Liver (tissue), 9 donors: ENCODE data around the gene DSCAML1. TPM values are rescaled to one million over a fixed set of nuclear protein-coding genes. Genes with fewer than 3 reads are reported as not detected.

Experiments used
- DNase-seq: peaks from one replicate; pipeline ENCODE4 v3.0.0-alpha.2; 2017; ENCODE audit warnings: low spot score
- H3K27ac ChIP-seq, 2 donors: one replicate each; pipeline ENCODE4 v1.7.0; 2013; ENCODE audit warnings: inconsistent platforms in 2 of 2, low read length in 2 of 2, control low read depth in 1 of 2, low read depth in 1 of 2, mild to moderate bottlenecking in 1 of 2
- H3K27me3 ChIP-seq, 4 donors: one replicate each; pipeline versions ENCODE4 v1.6.1 to v1.7.0; 2013; ENCODE audit warnings: low read length in 3 of 4, inconsistent platforms in 1 of 4, mild to moderate bottlenecking in 1 of 4, moderate library complexity in 1 of 4; ENCODE audit not compliant: control insufficient read depth in 4 of 4, insufficient read depth in 4 of 4
- H3K36me3 ChIP-seq, 4 donors: one replicate each; pipeline versions ENCODE4 v1.6.1 to v1.7.0; 2013; ENCODE audit warnings: low read length in 3 of 4, mild to moderate bottlenecking in 3 of 4, low read depth in 1 of 4, moderate library complexity in 1 of 4; ENCODE audit not compliant: control insufficient read depth in 4 of 4, insufficient read depth in 3 of 4
- H3K4me1 ChIP-seq, 4 donors: one replicate each; pipeline versions ENCODE4 v1.6.1 to v1.7.0; 2013; ENCODE audit warnings: low read length in 3 of 4, mild to moderate bottlenecking in 3 of 4, moderate library complexity in 1 of 4; ENCODE audit not compliant: control insufficient read depth in 4 of 4, insufficient read depth in 4 of 4
- H3K4me3 ChIP-seq, 3 donors: one replicate each; pipeline versions ENCODE4 v1.6.1 to v1.7.0; 2013; ENCODE audit warnings: low read length in 3 of 3, control low read depth in 1 of 3, low read depth in 1 of 3, mild to moderate bottlenecking in 1 of 3
- H3K9ac ChIP-seq, 2 donors: one replicate each; pipeline ENCODE4 v1.7.0; 2013; ENCODE audit warnings: low read length in 2 of 2, mild to moderate bottlenecking in 2 of 2, moderate library complexity in 2 of 2, control low read depth in 1 of 2, low read depth in 1 of 2
- H3K9me3 ChIP-seq, 4 donors: one replicate each; pipeline versions ENCODE4 v1.6.1 to v1.7.0; 2013; ENCODE audit warnings: low read length in 3 of 4; ENCODE audit not compliant: control insufficient read depth in 4 of 4
- EGR1 ChIP-seq, 2 donors: IDR thresholded peaks; 2 replicates each; pipeline ENCODE4 v1.6.1; 2016 to 2018; ENCODE audit warnings: antibody characterized with exemption in 2 of 2, low read depth in 2 of 2
- FOXA1 ChIP-seq: IDR thresholded peaks from 2 replicates; pipeline ENCODE4 v1.6.1; 2016; ENCODE audit warnings: antibody characterized with exemption
- FOXA2 ChIP-seq: IDR thresholded peaks from 2 replicates; pipeline ENCODE4 v1.6.1; 2016; ENCODE audit warnings: antibody characterized with exemption
- GABPA ChIP-seq, 2 donors: IDR thresholded peaks in 1 of 2; conservative IDR thresholded peaks in 1 of 2; 2 replicates each; pipeline ENCODE4 v1.6.1; 2016; ENCODE audit warnings: antibody characterized with exemption in 2 of 2, mild to moderate bottlenecking in 1 of 2, moderate library complexity in 1 of 2
- HNF4A ChIP-seq, 2 donors: conservative IDR thresholded peaks; 2 replicates each; pipeline ENCODE4 v1.6.1; 2016; ENCODE audit warnings: antibody characterized with exemption in 2 of 2, mild to moderate bottlenecking in 2 of 2
- HNF4G ChIP-seq: IDR thresholded peaks from 2 replicates; pipeline ENCODE4 v1.6.1; 2016; ENCODE audit warnings: antibody characterized with exemption
- NR2F2 ChIP-seq: IDR thresholded peaks from 2 replicates; pipeline ENCODE4 v1.6.1; 2016; ENCODE audit warnings: antibody characterized with exemption
- RAD21 ChIP-seq, 2 donors: IDR thresholded peaks; 2 replicates each; pipeline ENCODE4 v1.6.1; 2016; ENCODE audit warnings: antibody characterized with exemption in 2 of 2, mild to moderate bottlenecking in 2 of 2
- RXRA ChIP-seq, 2 donors: IDR thresholded peaks; 2 replicates each; pipeline ENCODE4 v1.6.1; 2017 to 2018; ENCODE audit warnings: antibody characterized with exemption in 2 of 2, mild to moderate bottlenecking in 1 of 2
- SP1 ChIP-seq: IDR thresholded peaks from 2 replicates; pipeline ENCODE4 v1.6.1; 2018; ENCODE audit warnings: antibody characterized with exemption, mild to moderate bottlenecking
- TAF1 ChIP-seq: conservative IDR thresholded peaks from 2 replicates; pipeline ENCODE4 v1.6.1; 2016; ENCODE audit warnings: antibody characterized with exemption, mild to moderate bottlenecking
- YY1 ChIP-seq: IDR thresholded peaks from 2 replicates; pipeline ENCODE4 v1.6.1; 2016; ENCODE audit warnings: antibody characterized with exemption, mild to moderate bottlenecking
- WGBS: extraction: QIAGEN DNeasy Blood & Tissue Kit; methylation state at CpG from one replicate; pipeline ENCODE4 v1.1.7; 2013; 5-methylcytosine and 5-hydroxymethylcytosine counted together
- polyA plus RNA-seq, 2 donors: library from polyadenylated mRNA; stranded (reverse) in 1 of 2; unstranded in 1 of 2; fragments of 200-250 nt in 1 of 2; fragments of >200 nt in 1 of 2; fragmentation: Nextera tagmentation in 1 of 2; extraction: Ambion mirVana in 1 of 2; gene quantifications; one replicate each; pipeline versions ENCODE4 v1.2.1 to v1.2.3, GENCODE V29; 2013 to 2015
- total RNA-seq, 2 donors: library from RNA; depleted of rRNA; stranded (reverse); fragments of >200 nt; gene quantifications; one replicate each; pipeline ENCODE4 v1.2.3, GENCODE V29; 2014
- TF ChIP-seq, protein P1 (sequence below): IDR thresholded peaks from 2 replicates; pipeline ENCODE4 v1.6.1; 2016; ENCODE audit warnings: antibody characterized with exemption
- TF ChIP-seq, protein P2 (sequence below): IDR thresholded peaks from 2 replicates; pipeline ENCODE4 v1.6.1; 2016; ENCODE audit warnings: antibody characterized with exemption
- TF ChIP-seq, protein P3 (sequence below): IDR thresholded peaks from 2 replicates; pipeline ENCODE4 v1.6.1; 2016; ENCODE audit warnings: antibody characterized with exemption, mild to moderate bottlenecking
- TF ChIP-seq, protein P4 (sequence below): IDR thresholded peaks from 2 replicates; pipeline ENCODE4 v1.6.1; 2016; ENCODE audit warnings: antibody characterized with exemption
- donor health status: healthy.
- donor health status: healthy.
- donor health status: healthy.
- donor health status: healthy.
- donor health status: healthy.

Gene DSCAML1
- total and polyA plus RNA-seq, 4 donors = 0.07 to 0.42 (median 0.20) TPM

DNA sequence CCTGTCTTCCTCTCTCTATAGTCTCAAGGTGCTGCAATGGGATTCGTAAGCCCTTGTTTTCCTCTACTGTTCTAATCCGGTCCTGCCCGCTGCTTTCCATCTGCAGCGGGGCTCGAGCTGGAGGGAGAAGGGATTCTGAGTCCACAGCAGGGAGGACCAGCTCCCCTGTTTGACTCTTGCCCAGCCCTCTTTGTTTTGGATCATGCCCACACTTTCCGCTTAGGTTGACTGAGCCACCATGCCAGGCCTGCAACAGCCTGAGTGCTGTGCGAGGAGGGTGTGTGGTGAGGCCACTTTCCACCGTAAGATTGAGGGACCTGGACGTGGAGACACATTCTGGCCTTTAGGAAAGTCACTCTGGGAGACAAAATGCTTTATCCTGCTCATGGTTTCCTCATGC, 411.1 kb downstream of the DSCAML1 start:
- Histone ChIP-seq H3K9ac (no peak overlapping the region), H3K9me3 (no peaks in the 10 kb centered on the region), H3K27me3 (no peaks in the 10 kb centered on the region), H3K36me3 (peaks cover 3 to 53% (median 19%) of the 10 kb centered on the region in 4 donors), H3K27ac (no peak overlapping the region), H3K4me3 (no peak overlapping the region), H3K4me1 (no peaks in the 10 kb centered on the region)
- WGBS = 97% methylated on average over 9 of the region's 9 CpGs
- TF ChIP-seq TAF1 = no peak
- TF ChIP-seq, protein P1, sequence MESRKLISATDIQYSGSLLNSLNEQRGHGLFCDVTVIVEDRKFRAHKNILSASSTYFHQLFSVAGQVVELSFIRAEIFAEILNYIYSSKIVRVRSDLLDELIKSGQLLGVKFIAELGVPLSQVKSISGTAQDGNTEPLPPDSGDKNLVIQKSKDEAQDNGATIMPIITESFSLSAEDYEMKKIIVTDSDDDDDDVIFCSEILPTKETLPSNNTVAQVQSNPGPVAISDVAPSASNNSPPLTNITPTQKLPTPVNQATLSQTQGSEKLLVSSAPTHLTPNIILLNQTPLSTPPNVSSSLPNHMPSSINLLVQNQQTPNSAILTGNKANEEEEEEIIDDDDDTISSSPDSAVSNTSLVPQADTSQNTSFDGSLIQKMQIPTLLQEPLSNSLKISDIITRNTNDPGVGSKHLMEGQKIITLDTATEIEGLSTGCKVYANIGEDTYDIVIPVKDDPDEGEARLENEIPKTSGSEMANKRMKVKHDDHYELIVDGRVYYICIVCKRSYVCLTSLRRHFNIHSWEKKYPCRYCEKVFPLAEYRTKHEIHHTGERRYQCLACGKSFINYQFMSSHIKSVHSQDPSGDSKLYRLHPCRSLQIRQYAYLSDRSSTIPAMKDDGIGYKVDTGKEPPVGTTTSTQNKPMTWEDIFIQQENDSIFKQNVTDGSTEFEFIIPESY = no peak
- no peak for TF ChIP-seq SP1
- no peak for TF ChIP-seq FOXA1
- no peak for TF ChIP-seq GABPA (IDR thresholded peaks at IDR 0.05 in 1 of 2, conservative IDR thresholded peaks at IDR 0.05 in 1 of 2)
- no peak for TF ChIP-seq HNF4A (conservative IDR thresholded peaks at IDR 0.05)
- TF ChIP-seq, protein P2, sequence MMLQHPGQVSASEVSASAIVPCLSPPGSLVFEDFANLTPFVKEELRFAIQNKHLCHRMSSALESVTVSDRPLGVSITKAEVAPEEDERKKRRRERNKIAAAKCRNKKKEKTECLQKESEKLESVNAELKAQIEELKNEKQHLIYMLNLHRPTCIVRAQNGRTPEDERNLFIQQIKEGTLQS = no peak
- TF ChIP-seq, protein P3, sequence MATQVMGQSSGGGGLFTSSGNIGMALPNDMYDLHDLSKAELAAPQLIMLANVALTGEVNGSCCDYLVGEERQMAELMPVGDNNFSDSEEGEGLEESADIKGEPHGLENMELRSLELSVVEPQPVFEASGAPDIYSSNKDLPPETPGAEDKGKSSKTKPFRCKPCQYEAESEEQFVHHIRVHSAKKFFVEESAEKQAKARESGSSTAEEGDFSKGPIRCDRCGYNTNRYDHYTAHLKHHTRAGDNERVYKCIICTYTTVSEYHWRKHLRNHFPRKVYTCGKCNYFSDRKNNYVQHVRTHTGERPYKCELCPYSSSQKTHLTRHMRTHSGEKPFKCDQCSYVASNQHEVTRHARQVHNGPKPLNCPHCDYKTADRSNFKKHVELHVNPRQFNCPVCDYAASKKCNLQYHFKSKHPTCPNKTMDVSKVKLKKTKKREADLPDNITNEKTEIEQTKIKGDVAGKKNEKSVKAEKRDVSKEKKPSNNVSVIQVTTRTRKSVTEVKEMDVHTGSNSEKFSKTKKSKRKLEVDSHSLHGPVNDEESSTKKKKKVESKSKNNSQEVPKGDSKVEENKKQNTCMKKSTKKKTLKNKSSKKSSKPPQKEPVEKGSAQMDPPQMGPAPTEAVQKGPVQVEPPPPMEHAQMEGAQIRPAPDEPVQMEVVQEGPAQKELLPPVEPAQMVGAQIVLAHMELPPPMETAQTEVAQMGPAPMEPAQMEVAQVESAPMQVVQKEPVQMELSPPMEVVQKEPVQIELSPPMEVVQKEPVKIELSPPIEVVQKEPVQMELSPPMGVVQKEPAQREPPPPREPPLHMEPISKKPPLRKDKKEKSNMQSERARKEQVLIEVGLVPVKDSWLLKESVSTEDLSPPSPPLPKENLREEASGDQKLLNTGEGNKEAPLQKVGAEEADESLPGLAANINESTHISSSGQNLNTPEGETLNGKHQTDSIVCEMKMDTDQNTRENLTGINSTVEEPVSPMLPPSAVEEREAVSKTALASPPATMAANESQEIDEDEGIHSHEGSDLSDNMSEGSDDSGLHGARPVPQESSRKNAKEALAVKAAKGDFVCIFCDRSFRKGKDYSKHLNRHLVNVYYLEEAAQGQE = no peak
- TF ChIP-seq, protein P4, sequence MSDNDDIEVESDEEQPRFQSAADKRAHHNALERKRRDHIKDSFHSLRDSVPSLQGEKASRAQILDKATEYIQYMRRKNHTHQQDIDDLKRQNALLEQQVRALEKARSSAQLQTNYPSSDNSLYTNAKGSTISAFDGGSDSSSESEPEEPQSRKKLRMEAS = no peak
- no peak for TF ChIP-seq RXRA (IDR thresholded peaks at IDR 0.05)
- TF ChIP-seq NR2F2 = no peak
- no peak for DNase-seq

DNA sequence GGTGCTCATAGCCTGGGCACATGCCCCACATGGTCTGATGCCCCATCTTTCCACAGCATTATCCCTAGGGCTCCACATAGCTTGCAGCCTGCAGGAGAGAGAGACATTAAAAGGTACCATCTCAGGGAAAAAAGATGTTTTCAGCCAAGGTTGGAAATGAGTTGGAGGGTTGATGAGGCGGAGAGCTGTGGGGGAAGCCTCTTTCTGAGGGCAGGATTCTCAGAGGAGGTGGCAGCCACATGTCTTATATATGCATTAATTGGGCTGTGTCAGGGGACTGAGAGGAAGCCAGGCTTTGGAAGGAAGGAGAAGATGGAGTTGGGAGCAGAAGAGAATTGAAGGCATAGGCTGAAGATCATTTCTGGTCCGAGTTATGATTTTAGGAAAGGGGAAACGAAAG, 411.5 kb downstream of the DSCAML1 start:
- H3K9me3 ChIP-seq = no peaks in the 10 kb centered on the region
- 96% methylated on average over 3 of the region's 3 CpGs for WGBS

DNA sequence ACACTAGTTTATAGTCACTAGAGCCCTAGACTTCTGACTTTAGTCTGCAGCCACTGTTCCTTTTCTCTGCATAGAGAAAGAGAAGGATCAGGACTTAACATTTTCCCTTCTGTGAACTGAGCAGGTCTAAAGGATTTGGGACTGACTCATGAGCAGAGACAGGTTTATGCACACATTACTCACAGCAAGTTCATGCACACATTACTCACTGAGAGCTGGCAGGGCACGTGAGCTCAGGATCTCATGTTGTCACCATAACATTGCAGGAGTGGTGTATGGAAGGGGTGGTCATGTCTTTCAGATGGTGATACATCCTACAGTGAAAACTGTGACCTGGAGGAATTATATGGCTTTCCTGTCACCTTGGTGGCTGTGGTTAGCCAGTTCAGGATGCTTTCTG, 413.0 kb downstream of the DSCAML1 start:
- WGBS = 100% methylated on average over 1 of the region's 1 CpG
- H3K27ac ChIP-seq = no peak overlapping the region
- no peaks in the 10 kb centered on the region for H3K9me3 ChIP-seq
- no peak for TF ChIP-seq HNF4A (conservative IDR thresholded peaks at IDR 0.05)
- no peak for TF ChIP-seq FOXA2
- TF ChIP-seq GABPA (IDR thresholded peaks at IDR 0.05 in 1 of 2, conservative IDR thresholded peaks at IDR 0.05 in 1 of 2) = no peak
- TF ChIP-seq RXRA (IDR thresholded peaks at IDR 0.05) = no peak
- TF ChIP-seq EGR1 (IDR thresholded peaks at IDR 0.05; ENCODE audit: low read depth in 2 of 2) = no peak
- TF ChIP-seq, protein P4 = no peak
- no peak for TF ChIP-seq HNF4G
- TF ChIP-seq, protein P3 = no peak
- no peak for TF ChIP-seq SP1
- TF ChIP-seq, protein P2 = no peak
- H3K27me3 ChIP-seq = no peaks in the 10 kb centered on the region
- no peaks in the 10 kb centered on the region for H3K4me1 ChIP-seq
- peaks cover 1 to 56% (median 22%) of the 10 kb centered on the region in 4 donors for H3K36me3 ChIP-seq
- H3K9ac ChIP-seq = no peak overlapping the region
- no peak for DNase-seq
- no peak overlapping the region for H3K4me3 ChIP-seq

More for the DNA sequence above, 411.5 kb downstream of the DSCAML1 start:
- no peak for DNase-seq
- peaks cover 1 to 53% (median 19%) of the 10 kb centered on the region in 4 donors for H3K36me3 ChIP-seq
- no peak overlapping the region for H3K4me3 ChIP-seq
- TF ChIP-seq NR2F2 (no peak), FOXA2 (no peak), RAD21 (IDR thresholded peaks at IDR 0.05) (no peak), RXRA (IDR thresholded peaks at IDR 0.05) (no peak), TAF1 (no peak), YY1 (no peak)
- H3K4me1 ChIP-seq = no peaks in the 10 kb centered on the region
- H3K9ac ChIP-seq = no peak overlapping the region
- no peaks in the 10 kb centered on the region for H3K27me3 ChIP-seq
- no peak overlapping the region for H3K27ac ChIP-seq
